ENCODE data around the gene RALGAPA2.

DNA sequence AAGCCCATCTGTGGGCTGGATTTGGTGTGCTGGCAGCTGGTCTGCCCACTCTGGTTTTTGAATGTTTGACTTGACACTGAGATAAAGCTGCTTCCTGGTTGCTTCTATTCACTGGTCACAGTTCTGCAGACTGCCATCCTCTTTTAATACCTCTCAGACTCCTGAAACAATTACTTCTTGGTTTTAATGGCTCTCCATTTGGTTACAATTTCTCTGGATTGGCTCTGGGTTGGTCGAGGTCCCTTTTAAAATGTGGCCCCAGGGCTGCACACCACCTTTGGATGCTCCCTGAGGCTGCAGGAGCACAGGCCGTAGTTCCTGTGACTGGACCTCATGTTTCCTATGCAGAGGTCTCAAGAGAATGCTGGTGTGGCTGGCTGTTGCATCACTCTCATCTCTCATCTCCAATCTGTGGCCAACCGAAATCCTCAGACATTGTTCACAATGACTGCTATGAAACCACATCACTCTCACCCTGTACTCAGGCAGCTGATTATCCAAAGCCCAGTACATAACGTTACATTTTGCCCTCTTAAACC is 246.0 kb downstream of the RALGAPA2 start:
- TF ChIP-seq, protein P1, sequence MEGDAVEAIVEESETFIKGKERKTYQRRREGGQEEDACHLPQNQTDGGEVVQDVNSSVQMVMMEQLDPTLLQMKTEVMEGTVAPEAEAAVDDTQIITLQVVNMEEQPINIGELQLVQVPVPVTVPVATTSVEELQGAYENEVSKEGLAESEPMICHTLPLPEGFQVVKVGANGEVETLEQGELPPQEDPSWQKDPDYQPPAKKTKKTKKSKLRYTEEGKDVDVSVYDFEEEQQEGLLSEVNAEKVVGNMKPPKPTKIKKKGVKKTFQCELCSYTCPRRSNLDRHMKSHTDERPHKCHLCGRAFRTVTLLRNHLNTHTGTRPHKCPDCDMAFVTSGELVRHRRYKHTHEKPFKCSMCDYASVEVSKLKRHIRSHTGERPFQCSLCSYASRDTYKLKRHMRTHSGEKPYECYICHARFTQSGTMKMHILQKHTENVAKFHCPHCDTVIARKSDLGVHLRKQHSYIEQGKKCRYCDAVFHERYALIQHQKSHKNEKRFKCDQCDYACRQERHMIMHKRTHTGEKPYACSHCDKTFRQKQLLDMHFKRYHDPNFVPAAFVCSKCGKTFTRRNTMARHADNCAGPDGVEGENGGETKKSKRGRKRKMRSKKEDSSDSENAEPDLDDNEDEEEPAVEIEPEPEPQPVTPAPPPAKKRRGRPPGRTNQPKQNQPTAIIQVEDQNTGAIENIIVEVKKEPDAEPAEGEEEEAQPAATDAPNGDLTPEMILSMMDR (IDR thresholded peaks at IDR 0.05), result no peak
- TF ChIP-seq EP300 (IDR thresholded peaks at IDR 0.05) (no peak), POLR2A (IDR thresholded peaks at IDR 0.05; ENCODE audit: low read depth) (no peak)

All from esophagus muscularis mucosa (tissue), 4 donors.